GM23338 (cell line): ENCODE measurements around the gene NUDT9.

Experiments used
- EZH2 ChIP-seq: fragments of 200-600 bp; sonication (generic); IDR thresholded peaks from one replicate; pipeline ENCODE4 v1.8.0; 2017; ENCODE audit warnings: antibody characterized with exemption, mild to moderate bottlenecking, low read depth; ENCODE audit not compliant: unreplicated experiment
- TF ChIP-seq, protein P1 (sequence below), 2 experiments: fragments of 200-600 bp in 1 of 2; sonication (generic) in 1 of 2; conservative IDR thresholded peaks; 2 replicates each; pipeline versions ENCODE4 v1.5.1 to v1.6.1; 2016 to 2017; ENCODE audit warnings: antibody characterized with exemption in 2 of 2, low read depth in 2 of 2, mild to moderate bottlenecking in 2 of 2, moderate library complexity in 1 of 2
- TF ChIP-seq, protein P2 (sequence below): IDR thresholded peaks from one replicate; pipeline ENCODE4 v1.6.1; 2018; ENCODE audit warnings: antibody characterized with exemption; ENCODE audit not compliant: unreplicated experiment

DNA sequence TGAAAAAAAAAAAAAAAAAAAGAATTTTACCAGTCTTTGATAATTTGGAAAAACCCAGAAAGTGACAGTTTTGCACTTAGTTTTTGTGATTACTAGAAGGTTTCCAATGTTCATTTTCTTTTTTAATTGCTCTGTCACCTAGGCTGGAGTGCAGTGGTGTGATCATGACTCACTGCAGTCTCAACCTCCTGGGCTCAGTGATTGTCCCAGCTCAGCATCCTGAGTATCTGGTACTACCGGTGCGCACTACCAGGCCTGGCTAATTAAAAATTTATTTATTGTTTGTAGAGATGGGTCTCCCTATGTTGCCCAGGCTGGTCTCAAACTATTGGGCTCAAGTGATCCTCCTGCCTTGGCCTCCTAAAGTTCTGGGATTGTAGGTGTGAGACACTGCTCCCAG lies 3.3 kb downstream of the NUDT9 start:
- TF ChIP-seq, protein P1, sequence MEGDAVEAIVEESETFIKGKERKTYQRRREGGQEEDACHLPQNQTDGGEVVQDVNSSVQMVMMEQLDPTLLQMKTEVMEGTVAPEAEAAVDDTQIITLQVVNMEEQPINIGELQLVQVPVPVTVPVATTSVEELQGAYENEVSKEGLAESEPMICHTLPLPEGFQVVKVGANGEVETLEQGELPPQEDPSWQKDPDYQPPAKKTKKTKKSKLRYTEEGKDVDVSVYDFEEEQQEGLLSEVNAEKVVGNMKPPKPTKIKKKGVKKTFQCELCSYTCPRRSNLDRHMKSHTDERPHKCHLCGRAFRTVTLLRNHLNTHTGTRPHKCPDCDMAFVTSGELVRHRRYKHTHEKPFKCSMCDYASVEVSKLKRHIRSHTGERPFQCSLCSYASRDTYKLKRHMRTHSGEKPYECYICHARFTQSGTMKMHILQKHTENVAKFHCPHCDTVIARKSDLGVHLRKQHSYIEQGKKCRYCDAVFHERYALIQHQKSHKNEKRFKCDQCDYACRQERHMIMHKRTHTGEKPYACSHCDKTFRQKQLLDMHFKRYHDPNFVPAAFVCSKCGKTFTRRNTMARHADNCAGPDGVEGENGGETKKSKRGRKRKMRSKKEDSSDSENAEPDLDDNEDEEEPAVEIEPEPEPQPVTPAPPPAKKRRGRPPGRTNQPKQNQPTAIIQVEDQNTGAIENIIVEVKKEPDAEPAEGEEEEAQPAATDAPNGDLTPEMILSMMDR (conservative IDR thresholded peaks at IDR 0.05; ENCODE audit: low read depth in 2 of 2): no peak
- TF ChIP-seq, protein P2, sequence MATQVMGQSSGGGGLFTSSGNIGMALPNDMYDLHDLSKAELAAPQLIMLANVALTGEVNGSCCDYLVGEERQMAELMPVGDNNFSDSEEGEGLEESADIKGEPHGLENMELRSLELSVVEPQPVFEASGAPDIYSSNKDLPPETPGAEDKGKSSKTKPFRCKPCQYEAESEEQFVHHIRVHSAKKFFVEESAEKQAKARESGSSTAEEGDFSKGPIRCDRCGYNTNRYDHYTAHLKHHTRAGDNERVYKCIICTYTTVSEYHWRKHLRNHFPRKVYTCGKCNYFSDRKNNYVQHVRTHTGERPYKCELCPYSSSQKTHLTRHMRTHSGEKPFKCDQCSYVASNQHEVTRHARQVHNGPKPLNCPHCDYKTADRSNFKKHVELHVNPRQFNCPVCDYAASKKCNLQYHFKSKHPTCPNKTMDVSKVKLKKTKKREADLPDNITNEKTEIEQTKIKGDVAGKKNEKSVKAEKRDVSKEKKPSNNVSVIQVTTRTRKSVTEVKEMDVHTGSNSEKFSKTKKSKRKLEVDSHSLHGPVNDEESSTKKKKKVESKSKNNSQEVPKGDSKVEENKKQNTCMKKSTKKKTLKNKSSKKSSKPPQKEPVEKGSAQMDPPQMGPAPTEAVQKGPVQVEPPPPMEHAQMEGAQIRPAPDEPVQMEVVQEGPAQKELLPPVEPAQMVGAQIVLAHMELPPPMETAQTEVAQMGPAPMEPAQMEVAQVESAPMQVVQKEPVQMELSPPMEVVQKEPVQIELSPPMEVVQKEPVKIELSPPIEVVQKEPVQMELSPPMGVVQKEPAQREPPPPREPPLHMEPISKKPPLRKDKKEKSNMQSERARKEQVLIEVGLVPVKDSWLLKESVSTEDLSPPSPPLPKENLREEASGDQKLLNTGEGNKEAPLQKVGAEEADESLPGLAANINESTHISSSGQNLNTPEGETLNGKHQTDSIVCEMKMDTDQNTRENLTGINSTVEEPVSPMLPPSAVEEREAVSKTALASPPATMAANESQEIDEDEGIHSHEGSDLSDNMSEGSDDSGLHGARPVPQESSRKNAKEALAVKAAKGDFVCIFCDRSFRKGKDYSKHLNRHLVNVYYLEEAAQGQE: no peak
- no peak for TF ChIP-seq EZH2
